ENCODE data around the gene ATRNL1. TPM values are rescaled to one million over a fixed set of nuclear protein-coding genes. Genes with fewer than 3 reads are reported as not detected.
"Not testable (repeated sequence)": the region's sequence is repeated elsewhere in the genome, so short reads cannot be mapped to it uniquely, and the experiment has no call there.

The ATRNL1 gene
- polyA plus RNA-seq, 3 donors from 2014 or later = not detected

- no peak for DNase-seq
- Mint-ChIP-seq H3K9me3 (peaks cover 9 to 52% (median 20%) of the 10 kb centered on the region in 6 donors), H3K27me3 (ENCODE audit: low read depth in 3 of 3) (no peaks in the 10 kb centered on the region), H3K4me1 (no peaks in the 10 kb centered on the region), H3K27ac (no peak overlapping the region), H3K36me3 (no peaks in the 10 kb centered on the region), H3K4me3 (no peak overlapping the region)
Observed at GRCh38 chr10:115818012-115818411, 724.8 kb downstream of the ATRNL1 start.

- Mint-ChIP-seq H3K27ac (no peak overlapping the region), H3K36me3 (peaks cover 0 to 3% (median 0%) of the 10 kb centered on the region in 3 donors), H3K4me3 (no peak overlapping the region), H3K27me3 (ENCODE audit: low read depth in 3 of 3) (peaks cover 3 to 5% (median 3%) of the 10 kb centered on the region in 3 donors), H3K9me3 (peaks cover 10 to 43% (median 20%) of the 10 kb centered on the region in 6 donors), H3K4me1 (no peaks in the 10 kb centered on the region)
- DNase-seq = no peak
Observed at GRCh38 chr10:115826396-115826795, 733.2 kb downstream of the ATRNL1 start.

- H3K4me3 Mint-ChIP-seq = no peak overlapping the region
- no peak for DNase-seq
- H3K27me3 Mint-ChIP-seq (ENCODE audit: low read depth in 3 of 3) = peaks cover 3 to 5% (median 3%) of the 10 kb centered on the region in 3 donors
- peaks cover 5 to 35% (median 14%) of the 10 kb centered on the region in 6 donors for H3K9me3 Mint-ChIP-seq
- H3K36me3 Mint-ChIP-seq = peaks cover 0 to 4% (median 0%) of the 10 kb centered on the region in 3 donors
- H3K4me1 Mint-ChIP-seq = no peaks in the 10 kb centered on the region
- peak overlapping the region in 1 of 6 donors; percentile 26 for H3K27ac Mint-ChIP-seq
Observed at GRCh38 chr10:115827231-115828009, 734.3 kb downstream of the ATRNL1 start.

GRCh38 chr10:115828182-115828581 lies 735.0 kb downstream of the ATRNL1 start:
- peaks cover 4 to 33% (median 13%) of the 10 kb centered on the region in 6 donors for H3K9me3 Mint-ChIP-seq
- not testable (repeated sequence) for H3K36me3 Mint-ChIP-seq; H3K27me3 Mint-ChIP-seq (ENCODE audit: low read depth in 3 of 3); H3K27ac Mint-ChIP-seq; DNase-seq; H3K4me3 Mint-ChIP-seq; H3K4me1 Mint-ChIP-seq

- Mint-ChIP-seq H3K9me3 (peaks cover 0 to 27% (median 9%) of the 10 kb centered on the region in 6 donors), H3K4me1 (no peaks in the 10 kb centered on the region), H3K36me3 (peaks cover 0 to 4% (median 0%) of the 10 kb centered on the region in 3 donors), H3K27me3 (ENCODE audit: low read depth in 3 of 3) (peaks cover 3 to 5% (median 4%) of the 10 kb centered on the region in 3 donors), H3K4me3 (no peak overlapping the region), H3K27ac (no peak overlapping the region)
- no peak for DNase-seq
Observed at GRCh38 chr10:115829521-115830205, 736.5 kb downstream of the ATRNL1 start.

- DNase-seq = no peak
- H3K4me3 Mint-ChIP-seq = no peak overlapping the region
Observed at GRCh38 chr10:115830265-115830970, 737.3 kb downstream of the ATRNL1 start.

GRCh38 chr10:115831016-115831415 lies 737.9 kb downstream of the ATRNL1 start:
- Mint-ChIP-seq H3K4me1 (no peaks in the 10 kb centered on the region), H3K4me3 (no peak overlapping the region), H3K27ac (no peak overlapping the region)

More at GRCh38 chr10:115830265-115830970, 737.3 kb downstream of the ATRNL1 start:
- Mint-ChIP-seq H3K36me3 (peaks cover 0 to 4% (median 0%) of the 10 kb centered on the region in 3 donors), H3K9me3 (peaks cover 0 to 21% (median 11%) of the 10 kb centered on the region in 6 donors), H3K4me1 (no peaks in the 10 kb centered on the region), H3K27me3 (ENCODE audit: low read depth in 3 of 3) (peaks cover 0 to 5% (median 2%) of the 10 kb centered on the region in 3 donors), H3K27ac (no peak overlapping the region)

GRCh38 chr10:115833119-115833518 lies 740.0 kb downstream of the ATRNL1 start:
- Mint-ChIP-seq H3K9me3 (peaks cover 0 to 23% (median 12%) of the 10 kb centered on the region in 6 donors), H3K27me3 (ENCODE audit: low read depth in 3 of 3) (peaks cover 0 to 2% (median 2%) of the 10 kb centered on the region in 3 donors), H3K27ac (no peak overlapping the region), H3K36me3 (peaks cover 0 to 4% (median 0%) of the 10 kb centered on the region in 3 donors), H3K4me1 (no peaks in the 10 kb centered on the region), H3K4me3 (no peak overlapping the region)
- no peak for DNase-seq

More at GRCh38 chr10:115831016-115831415, 737.9 kb downstream of the ATRNL1 start:
- Mint-ChIP-seq H3K27me3 (ENCODE audit: low read depth in 3 of 3) (peaks cover 0 to 2% (median 2%) of the 10 kb centered on the region in 3 donors), H3K9me3 (peaks cover 0 to 21% (median 13%) of the 10 kb centered on the region in 6 donors), H3K36me3 (peaks cover 0 to 4% (median 0%) of the 10 kb centered on the region in 3 donors)
- no peak for DNase-seq

- Mint-ChIP-seq H3K27me3 (ENCODE audit: low read depth in 3 of 3) (no peaks in the 10 kb centered on the region), H3K4me3 (no peak overlapping the region), H3K9me3 (peaks cover 0 to 5% (median 4%) of the 10 kb centered on the region in 6 donors), H3K27ac (no peak overlapping the region), H3K4me1 (no peaks in the 10 kb centered on the region), H3K36me3 (no peaks in the 10 kb centered on the region)
- DNase-seq = no peak
Observed at GRCh38 chr10:115844591-115844990, 751.4 kb downstream of the ATRNL1 start.

GRCh38 chr10:115845921-115846320 lies 752.8 kb downstream of the ATRNL1 start:
- Mint-ChIP-seq H3K27ac (no peak overlapping the region), H3K9me3 (peaks cover 0 to 4% (median 2%) of the 10 kb centered on the region in 6 donors), H3K27me3 (ENCODE audit: low read depth in 3 of 3) (peaks cover 0 to under 1% (median 0%) of the 10 kb centered on the region in 3 donors), H3K4me1 (no peaks in the 10 kb centered on the region), H3K4me3 (no peak overlapping the region), H3K36me3 (no peaks in the 10 kb centered on the region)
- DNase-seq = no peak

GRCh38 chr10:115846528-115846927 lies 753.4 kb downstream of the ATRNL1 start:
- Mint-ChIP-seq H3K27me3 (ENCODE audit: low read depth in 3 of 3) (peaks cover 0 to 2% (median 0%) of the 10 kb centered on the region in 3 donors), H3K36me3 (no peaks in the 10 kb centered on the region), H3K4me1 (no peaks in the 10 kb centered on the region), H3K27ac (no peak overlapping the region), H3K4me3 (no peak overlapping the region), H3K9me3 (peaks cover 0 to 4% (median 2%) of the 10 kb centered on the region in 6 donors)
- DNase-seq = no peak

GRCh38 chr10:115849197-115849596 lies 756.0 kb downstream of the ATRNL1 start:
- H3K9me3 Mint-ChIP-seq = peaks cover 0 to 7% (median 0%) of the 10 kb centered on the region in 6 donors
- no peak for DNase-seq
- H3K27me3 Mint-ChIP-seq (ENCODE audit: low read depth in 3 of 3) = peaks cover 0 to 2% (median 0%) of the 10 kb centered on the region in 3 donors

GRCh38 chr10:115850666-115851065 lies 757.5 kb downstream of the ATRNL1 start:
- peaks cover 0 to 2% (median 0%) of the 10 kb centered on the region in 3 donors for H3K27me3 Mint-ChIP-seq (ENCODE audit: low read depth in 3 of 3)
- H3K27ac Mint-ChIP-seq = no peak overlapping the region
- no peak for DNase-seq
- H3K4me3 Mint-ChIP-seq = no peak overlapping the region
- H3K4me1 Mint-ChIP-seq = no peaks in the 10 kb centered on the region
- H3K36me3 Mint-ChIP-seq = no peaks in the 10 kb centered on the region
- H3K9me3 Mint-ChIP-seq = peaks cover 0 to 13% (median 2%) of the 10 kb centered on the region in 6 donors

More at GRCh38 chr10:115849197-115849596, 756.0 kb downstream of the ATRNL1 start:
- Mint-ChIP-seq H3K27ac (no peak overlapping the region), H3K4me3 (no peak overlapping the region), H3K4me1 (no peaks in the 10 kb centered on the region), H3K36me3 (no peaks in the 10 kb centered on the region)

Measured in immature natural killer cell (primary cell).